GM12891 (cell line): ENCODE results near the gene ZNF730.
"Not testable (repeated sequence)": the region's sequence is repeated elsewhere in the genome, so short reads cannot be mapped to it uniquely, and the experiment has no call there.

Source experiments
- POLR2A ChIP-seq: IDR thresholded peaks from 2 replicates; pipeline ENCODE4 v1.6.1; 2011; ENCODE audit warnings: low read depth, low read length, control low read depth
- POLR2AphosphoS5 ChIP-seq: IDR thresholded peaks from 2 replicates; pipeline ENCODE4 v1.6.1; 2011; ENCODE audit warnings: low read depth, low read length, control low read depth
- TAF1 ChIP-seq: IDR thresholded peaks from 2 replicates; pipeline ENCODE4 v1.6.1; 2011; ENCODE audit warnings: low read depth, low read length, control low read depth

- not testable (repeated sequence) for TF ChIP-seq POLR2AphosphoS5, POLR2A, TAF1
Observed at GRCh38 chr19:23134211-23134610, 17.4 kb downstream of the ZNF730 start.
